ENCODE results near the gene IGF1.

Gene IGF1

DNA sequence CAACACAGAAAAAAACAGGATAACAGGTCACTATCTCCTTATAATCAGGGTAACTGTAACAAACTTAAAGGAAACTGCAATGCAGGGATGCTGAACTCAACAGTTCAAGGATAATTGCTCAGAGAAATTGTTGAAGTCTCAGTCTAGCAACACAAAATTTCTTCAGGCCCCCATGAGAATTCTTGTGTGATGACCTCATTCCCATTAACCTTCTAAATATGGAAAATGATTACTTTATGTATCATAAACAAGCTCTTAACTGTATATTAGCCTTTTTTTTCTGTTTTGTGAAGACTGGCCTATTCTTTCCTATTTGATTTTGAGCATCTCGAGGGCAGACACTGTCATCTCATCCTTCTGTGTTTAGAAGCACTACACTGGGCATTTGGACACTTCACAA is 47.1 kb downstream of the IGF1 start:
- H3K27me3 Mint-ChIP-seq, result peaks cover 9% of the 10 kb centered on the region
- no peak overlapping the region for H3K27ac Mint-ChIP-seq

DNA sequence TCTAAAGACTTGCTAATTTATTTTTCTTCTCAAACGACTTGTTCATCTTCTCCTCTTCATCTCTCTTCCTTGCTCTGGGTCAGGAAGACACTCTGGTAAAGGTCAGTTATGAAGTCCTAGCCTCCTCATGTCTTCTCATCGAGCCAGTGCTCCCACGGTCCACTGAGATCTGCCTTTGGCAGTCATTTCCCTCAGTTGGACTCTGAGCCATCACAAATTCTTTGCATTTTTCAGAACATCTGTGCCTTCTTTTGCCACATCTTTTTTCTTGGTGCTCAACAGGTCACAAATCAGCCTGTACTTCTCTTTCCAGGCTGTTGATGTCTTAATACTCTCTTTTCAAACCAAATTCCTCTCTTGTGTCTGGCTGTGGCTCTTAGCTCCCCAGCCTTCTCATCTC is 49.7 kb downstream of the IGF1 start:
- no peaks in the 10 kb centered on the region for H3K9me3 Mint-ChIP-seq
- H3K4me3 Mint-ChIP-seq, result no peak overlapping the region
- H3K27me3 Mint-ChIP-seq, result peaks cover 1% of the 10 kb centered on the region
- H3K27ac Mint-ChIP-seq, result no peak overlapping the region
- no peaks in the 10 kb centered on the region for H3K36me3 Mint-ChIP-seq
- H3K4me1 Mint-ChIP-seq, result no peaks in the 10 kb centered on the region
- no peak for ATAC-seq

More for the DNA sequence above, 47.1 kb downstream of the IGF1 start:
- Mint-ChIP-seq H3K4me1 (no peaks in the 10 kb centered on the region), H3K36me3 (no peaks in the 10 kb centered on the region), H3K9me3 (no peaks in the 10 kb centered on the region), H3K4me3 (no peak overlapping the region)
- ATAC-seq, result no peak

DNA sequence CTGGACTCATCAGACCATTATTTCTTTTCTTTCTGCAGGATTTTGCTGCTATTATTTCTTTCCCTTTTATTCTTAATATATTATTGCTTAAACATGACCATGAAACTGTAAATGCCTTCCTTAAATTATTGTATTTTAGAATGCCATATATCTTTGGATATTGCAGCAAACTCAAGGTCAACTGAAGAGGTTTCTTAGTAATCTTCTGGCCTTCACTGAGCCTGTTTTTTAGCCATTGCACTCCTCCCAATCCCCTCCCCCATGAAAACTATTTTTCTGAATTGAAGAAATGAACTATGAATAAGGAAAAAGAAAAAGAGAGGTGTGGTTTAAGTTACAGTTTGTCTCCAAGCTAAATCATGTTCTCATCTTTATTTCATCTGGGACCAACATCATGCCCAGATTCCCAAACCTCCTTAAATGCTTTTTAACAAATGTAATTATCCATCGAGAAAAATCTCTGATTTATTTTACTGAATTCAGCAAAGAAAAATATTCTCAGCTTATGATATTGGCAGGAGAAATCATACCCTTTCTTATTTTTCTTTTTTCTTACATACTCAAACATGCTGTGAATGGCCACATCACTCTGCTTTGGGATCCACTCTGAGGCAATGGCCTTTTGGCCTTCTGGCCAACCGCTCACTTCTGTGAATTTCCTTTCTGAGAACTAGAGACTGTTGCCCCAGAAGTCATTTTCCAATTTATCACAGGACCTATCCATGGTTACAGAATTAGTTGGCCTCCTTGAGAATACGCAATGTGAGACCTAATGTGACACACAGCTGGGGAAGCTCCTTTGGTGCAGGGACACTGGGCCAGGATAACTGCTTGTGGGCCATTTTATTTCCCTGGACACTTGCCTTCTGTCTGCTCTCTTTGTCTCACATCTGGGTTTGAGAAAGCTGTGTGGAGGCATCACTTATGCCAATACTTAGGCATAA is 50.9 kb downstream of the IGF1 start:
- Mint-ChIP-seq H3K36me3 (no peaks in the 10 kb centered on the region), H3K4me3 (no peak overlapping the region), H3K9me3 (no peaks in the 10 kb centered on the region), H3K27ac (no peak overlapping the region), H3K27me3 (peaks cover 6% of the 10 kb centered on the region), H3K4me1 (no peaks in the 10 kb centered on the region)
- no peak for ATAC-seq

DNA sequence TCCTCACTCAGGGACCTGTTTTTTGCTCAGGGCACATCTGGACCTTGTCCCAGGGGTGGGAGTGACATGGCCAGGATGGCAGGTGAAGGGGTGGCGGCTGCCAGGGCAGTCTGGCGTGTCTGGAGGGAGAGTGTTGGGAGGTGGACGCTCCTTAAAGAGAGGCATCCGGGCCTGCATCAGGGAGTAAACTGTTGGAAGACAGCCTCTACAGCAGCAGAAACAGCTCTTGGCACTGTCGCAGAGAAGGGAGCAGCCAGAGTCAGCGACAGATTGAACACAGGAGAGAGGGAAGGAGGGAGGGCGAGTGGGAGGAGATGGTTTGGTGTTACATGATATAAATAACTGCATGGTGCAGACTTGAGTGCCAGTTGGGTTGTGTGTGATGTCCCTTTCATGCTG is 52.8 kb downstream of the IGF1 start:
- no peak overlapping the region for H3K4me3 Mint-ChIP-seq
- no peaks in the 10 kb centered on the region for H3K36me3 Mint-ChIP-seq
- H3K9me3 Mint-ChIP-seq, result no peaks in the 10 kb centered on the region
- H3K4me1 Mint-ChIP-seq, result no peaks in the 10 kb centered on the region
- ATAC-seq, result no peak
- peaks cover 6% of the 10 kb centered on the region for H3K27me3 Mint-ChIP-seq
- H3K27ac Mint-ChIP-seq, result no peak overlapping the region

DNA sequence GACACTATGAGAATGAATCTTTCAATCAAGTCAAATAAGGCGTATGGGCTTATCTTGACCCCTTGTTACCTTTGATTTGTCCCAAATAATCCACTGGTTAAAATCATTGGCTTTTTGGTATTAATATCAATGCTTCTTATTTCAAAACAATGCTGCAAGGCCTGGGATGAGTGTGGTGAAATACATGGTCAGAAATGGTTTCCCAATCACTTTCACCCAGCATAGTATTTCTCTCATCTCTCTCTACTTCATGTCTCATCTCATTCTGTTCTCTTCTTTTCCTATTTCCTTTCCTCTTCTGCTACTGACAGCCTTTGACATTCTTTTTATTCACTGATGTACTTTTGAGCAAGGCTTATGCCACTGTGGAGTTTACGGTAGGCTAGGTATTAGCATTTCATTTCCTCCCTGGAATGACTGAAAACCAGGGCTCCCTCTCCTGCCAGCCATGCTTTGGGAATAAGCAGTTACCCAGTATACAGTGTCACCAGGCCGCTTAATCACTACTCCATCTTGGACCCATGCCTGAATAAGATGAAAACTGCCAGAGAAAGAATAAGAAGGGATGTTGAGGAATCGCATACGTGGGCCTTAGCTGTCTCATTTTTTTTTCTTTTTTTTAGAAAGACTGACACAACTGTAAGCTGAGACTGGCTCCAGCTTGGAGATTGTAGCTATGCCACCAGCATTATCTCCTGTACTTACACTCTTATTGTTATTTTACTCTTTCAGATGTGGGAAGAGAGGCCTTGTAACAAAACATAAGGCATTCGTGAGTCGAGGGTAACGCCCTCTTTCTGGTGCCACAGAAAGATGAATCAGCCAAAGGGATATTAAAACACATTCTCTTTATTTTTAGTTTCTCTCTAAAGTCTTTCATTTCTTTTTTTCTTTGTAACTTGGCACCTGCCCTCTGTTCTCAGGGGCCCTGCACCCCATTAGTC is 53.5 kb downstream of the IGF1 start:
- no peaks in the 10 kb centered on the region for H3K9me3 Mint-ChIP-seq
- no peak for ATAC-seq
- H3K4me1 Mint-ChIP-seq, result no peaks in the 10 kb centered on the region
- H3K36me3 Mint-ChIP-seq, result no peaks in the 10 kb centered on the region
- no peak overlapping the region for H3K4me3 Mint-ChIP-seq
- H3K27me3 Mint-ChIP-seq, result peaks cover 6% of the 10 kb centered on the region
- H3K27ac Mint-ChIP-seq, result no peak overlapping the region

DNA sequence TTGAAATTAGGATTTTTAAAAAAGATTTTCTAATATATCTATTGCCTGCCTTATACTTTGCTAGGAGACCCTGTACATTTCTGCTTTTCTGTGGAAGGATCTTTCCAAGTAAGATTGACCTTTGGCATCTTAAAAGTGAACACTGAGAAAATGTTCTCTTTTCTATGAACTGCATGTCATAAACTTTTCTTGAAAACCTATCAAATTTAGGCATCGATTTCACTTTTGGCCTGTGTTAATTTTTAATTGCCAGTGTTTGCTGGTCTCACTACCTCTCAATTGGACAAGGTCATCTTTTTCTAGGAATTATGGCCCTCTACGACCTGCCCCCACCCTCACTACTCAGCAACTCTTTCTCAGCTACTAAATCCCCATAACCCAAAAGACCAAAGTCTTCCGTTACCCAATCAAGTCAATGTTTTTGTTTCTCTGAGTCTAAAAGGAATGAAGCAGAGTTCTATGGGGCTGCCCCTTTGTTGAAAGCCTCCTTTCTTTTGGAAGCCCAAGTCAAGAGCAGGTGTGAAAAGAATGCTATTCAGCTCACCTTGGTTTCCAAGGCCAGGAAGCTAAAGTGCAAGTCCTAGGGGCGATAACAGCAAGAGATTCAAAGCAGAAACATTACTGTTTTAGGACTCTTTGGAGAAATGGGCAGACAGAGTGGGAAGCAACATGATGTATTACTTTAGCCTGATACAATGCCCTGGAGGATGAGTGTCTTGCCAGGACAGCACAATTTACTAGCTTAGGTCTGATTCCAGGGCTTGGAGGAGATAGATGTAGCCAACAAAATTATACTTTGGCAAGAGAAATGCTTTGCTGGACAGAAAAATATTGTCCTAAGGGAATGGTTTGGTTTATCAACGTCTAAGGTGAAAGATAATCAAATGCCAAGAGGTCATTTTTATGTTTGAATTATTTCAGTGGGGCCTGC is 55.0 kb downstream of the IGF1 start:
- Mint-ChIP-seq H3K27me3 (peaks cover 6% of the 10 kb centered on the region), H3K36me3 (no peaks in the 10 kb centered on the region), H3K9me3 (no peaks in the 10 kb centered on the region), H3K27ac (no peak overlapping the region), H3K4me1 (no peaks in the 10 kb centered on the region), H3K4me3 (no peak overlapping the region)
- ATAC-seq, result no peak

DNA sequence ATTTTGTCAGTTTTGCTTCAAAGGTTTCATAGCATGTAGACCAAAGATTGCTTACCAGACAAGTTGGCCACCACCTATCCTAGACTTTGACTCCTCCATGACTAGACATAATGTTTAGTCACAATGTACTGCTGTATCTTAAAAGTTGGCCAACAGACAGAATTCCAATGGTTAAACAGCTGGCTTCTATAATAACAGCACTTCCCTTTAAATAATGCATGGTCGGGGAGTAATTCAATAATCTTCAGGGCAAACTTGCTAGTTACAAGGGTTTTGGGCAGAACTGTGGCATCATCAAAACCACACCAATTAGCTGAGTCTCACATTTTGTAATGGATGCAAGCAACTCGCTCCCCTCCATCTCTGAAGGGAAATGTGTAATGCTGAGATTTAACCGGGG is 56.9 kb downstream of the IGF1 start:
- Mint-ChIP-seq H3K9me3 (no peaks in the 10 kb centered on the region), H3K36me3 (no peaks in the 10 kb centered on the region), H3K4me3 (no peak overlapping the region), H3K27ac (no peak overlapping the region), H3K4me1 (no peaks in the 10 kb centered on the region), H3K27me3 (peaks cover 10% of the 10 kb centered on the region)
- ATAC-seq, result no peak

DNA sequence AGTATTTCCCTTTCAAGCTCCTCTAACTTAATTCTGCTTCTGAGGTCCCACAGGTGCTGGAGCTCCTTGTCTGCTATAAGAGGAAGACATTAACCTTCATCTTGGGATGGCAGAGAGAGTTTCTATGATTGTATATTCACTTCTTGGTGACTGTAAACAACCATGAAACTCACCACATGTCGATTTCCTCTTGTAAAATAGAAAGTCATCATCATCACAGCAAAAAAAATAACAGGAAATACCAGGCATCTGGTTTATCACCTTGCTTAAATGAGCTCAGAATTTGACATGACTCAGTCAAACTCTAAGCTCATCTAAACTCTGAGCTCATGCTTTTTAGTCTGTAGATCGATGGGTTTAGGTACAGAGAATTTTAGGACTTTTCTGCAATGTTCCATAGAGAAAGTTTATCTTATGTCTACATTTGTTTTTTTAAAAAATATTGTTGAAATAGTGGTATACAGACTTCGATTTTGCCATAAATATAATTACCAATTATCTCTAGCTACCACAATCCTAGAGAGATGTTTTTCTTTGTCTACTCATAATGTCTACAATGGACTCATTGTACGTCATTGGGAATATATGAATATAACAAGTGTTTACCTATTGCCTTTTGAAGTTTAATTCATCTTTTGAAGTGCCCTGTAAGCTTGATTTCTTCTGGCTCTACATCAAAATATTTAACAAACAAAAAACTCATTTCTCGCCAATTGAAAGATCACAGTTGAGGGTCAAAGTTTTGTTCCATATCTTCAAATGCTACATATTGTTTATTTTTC is 58.4 kb downstream of the IGF1 start:
- Mint-ChIP-seq H3K36me3 (no peaks in the 10 kb centered on the region), H3K27me3 (peaks cover 14% of the 10 kb centered on the region), H3K4me3 (no peak overlapping the region), H3K9me3 (no peaks in the 10 kb centered on the region), H3K27ac (no peak overlapping the region), H3K4me1 (no peaks in the 10 kb centered on the region)
- no peak for ATAC-seq

DNA sequence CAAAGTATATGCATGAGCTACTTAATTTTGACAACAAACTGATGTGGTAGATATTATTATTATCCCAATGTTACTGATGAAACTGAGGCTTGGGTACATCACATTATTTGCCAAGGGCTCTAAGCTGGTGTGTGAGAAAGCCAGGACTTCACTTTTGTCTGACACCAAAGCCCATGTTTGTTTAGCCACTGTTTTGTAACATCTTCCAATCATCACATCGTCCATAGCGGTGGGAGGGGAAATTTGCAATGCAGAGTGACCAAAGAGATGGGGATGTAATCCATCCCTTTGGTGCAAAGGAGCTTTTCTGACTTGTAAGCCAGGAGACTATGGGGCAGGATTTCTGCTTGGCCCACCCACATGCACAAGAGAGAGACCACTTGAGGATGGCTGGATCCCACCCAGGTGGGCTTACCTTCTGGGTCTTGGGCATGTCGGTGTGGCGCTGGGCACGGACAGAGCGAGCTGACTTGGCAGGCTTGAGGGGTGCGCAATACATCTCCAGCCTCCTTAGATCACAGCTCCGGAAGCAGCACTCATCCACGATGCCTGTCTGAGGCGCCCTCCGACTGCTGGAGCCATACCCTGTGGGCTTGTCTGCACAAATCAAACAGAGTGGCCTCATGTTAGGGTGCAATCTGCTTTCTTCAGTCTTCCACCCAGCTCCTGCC is 61.1 kb downstream of the IGF1 start:
- Mint-ChIP-seq H3K4me1 (no peaks in the 10 kb centered on the region), H3K36me3 (no peaks in the 10 kb centered on the region), H3K27me3 (peaks cover 8% of the 10 kb centered on the region), H3K4me3 (no peak overlapping the region), H3K9me3 (no peaks in the 10 kb centered on the region), H3K27ac (no peak overlapping the region)
- ATAC-seq, result no peak

DNA sequence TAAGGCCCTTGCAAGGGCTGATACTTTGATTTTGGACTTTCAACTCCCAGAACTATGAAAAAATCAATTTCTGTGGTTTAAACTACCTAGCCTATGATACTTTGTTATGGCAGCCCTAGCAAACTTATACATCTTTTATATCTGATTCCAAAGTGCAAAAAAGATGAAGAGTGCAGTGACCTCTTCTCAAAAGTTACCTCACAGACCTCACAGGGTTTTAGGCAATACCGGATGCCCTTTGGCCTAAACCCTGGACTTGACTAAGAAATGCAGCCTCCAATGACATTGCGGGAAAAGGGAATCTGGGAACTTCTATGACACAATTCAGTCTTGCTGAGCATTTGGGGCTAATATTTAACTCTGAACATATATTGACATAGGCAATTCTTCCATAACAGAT is 63.3 kb downstream of the IGF1 start:
- H3K27ac Mint-ChIP-seq, result no peak overlapping the region
- no peaks in the 10 kb centered on the region for H3K4me1 Mint-ChIP-seq
- no peak overlapping the region for H3K4me3 Mint-ChIP-seq
- ATAC-seq, result no peak
- H3K36me3 Mint-ChIP-seq, result no peaks in the 10 kb centered on the region
- H3K27me3 Mint-ChIP-seq, result peaks cover 8% of the 10 kb centered on the region
- H3K9me3 Mint-ChIP-seq, result peaks cover 3% of the 10 kb centered on the region

DNA sequence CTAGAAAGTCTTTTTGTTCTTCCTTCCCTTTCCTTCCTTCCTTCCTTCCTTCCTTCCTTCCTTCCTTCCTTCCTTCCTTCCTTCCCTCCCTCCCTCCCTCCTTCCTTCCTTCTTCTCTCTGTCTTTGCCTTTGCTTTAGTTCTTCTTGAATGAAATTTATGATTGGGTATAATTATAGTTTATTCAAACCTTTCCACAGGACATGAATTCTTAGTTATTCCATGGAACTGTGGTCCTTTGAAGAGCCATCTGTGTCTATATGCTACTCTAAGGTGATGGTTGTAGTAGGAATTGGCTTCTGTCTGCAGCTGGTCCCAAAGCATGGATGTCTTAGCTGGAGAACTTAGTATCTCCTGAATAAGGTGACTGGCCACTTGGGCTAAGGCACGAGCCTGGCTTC is 64.8 kb downstream of the IGF1 start:
- no peak for ATAC-seq
- Mint-ChIP-seq H3K27me3 (peaks cover 8% of the 10 kb centered on the region), H3K9me3 (peaks cover 3% of the 10 kb centered on the region), H3K36me3 (no peaks in the 10 kb centered on the region), H3K4me3 (no peak overlapping the region), H3K27ac (no peak overlapping the region), H3K4me1 (no peaks in the 10 kb centered on the region)

DNA sequence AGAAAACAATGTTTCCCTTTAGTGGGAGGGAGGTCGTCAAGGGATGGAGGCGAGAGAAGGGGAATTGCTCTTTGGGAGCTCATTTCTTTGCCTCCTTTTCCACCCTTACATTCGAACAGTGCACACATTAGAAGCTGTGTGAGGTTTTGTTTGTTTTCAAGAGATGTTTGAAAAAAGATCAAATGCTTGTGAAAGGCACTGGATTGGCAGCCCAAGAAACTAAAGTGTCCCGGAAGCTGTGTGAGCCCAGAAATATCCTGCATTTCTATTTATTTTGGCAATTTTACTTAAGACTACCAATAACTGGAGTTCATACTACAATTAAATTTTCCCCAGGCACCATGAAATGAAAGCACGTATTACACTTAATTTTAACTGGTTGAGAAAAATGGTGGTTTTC is 67.0 kb downstream of the IGF1 start:
- ATAC-seq, result no peak
- Mint-ChIP-seq H3K9me3 (peaks cover 3% of the 10 kb centered on the region), H3K36me3 (no peaks in the 10 kb centered on the region), H3K4me3 (no peak overlapping the region), H3K27me3 (peaks cover 4% of the 10 kb centered on the region), H3K27ac (no peak overlapping the region), H3K4me1 (peaks cover 6% of the 10 kb centered on the region)

DNA sequence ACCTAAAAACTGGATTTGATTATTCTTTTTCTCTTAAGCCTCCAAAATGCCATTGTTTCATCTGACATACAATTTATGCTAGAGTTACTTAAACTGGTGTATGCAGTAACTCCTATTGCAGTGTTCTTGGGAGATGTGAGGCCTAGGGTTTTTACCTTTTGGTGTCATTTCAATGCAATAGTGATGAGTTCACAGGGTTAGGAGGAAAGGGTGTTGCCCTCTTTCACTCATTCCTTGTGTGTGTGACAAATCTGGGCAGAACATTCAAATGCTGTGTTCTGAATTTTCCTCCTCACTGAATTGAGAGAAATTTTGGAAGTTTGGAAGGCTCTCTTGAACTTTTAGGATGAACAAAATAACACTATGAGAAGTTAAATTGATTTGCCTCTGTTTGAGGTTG is 69.9 kb downstream of the IGF1 start:
- no peak for ATAC-seq
- H3K27me3 Mint-ChIP-seq, result peaks cover 1% of the 10 kb centered on the region
- H3K27ac Mint-ChIP-seq, result no peak overlapping the region
- H3K9me3 Mint-ChIP-seq, result peaks cover 3% of the 10 kb centered on the region
- no peak overlapping the region for H3K4me3 Mint-ChIP-seq
- peaks cover 6% of the 10 kb centered on the region for H3K4me1 Mint-ChIP-seq
- H3K36me3 Mint-ChIP-seq, result no peaks in the 10 kb centered on the region

Measured in stimulated activated memory B cell treated with anti-CD40 and anti-IgM and Interleukin-4, amounts not matched to agents 10 μg/mL and 1 μg/mL and 100 μg/mL, for 72 hours (primary cell).